AG04449 (cell line): Measurements from ENCODE around the gene MYOD1.

Experiments
- CTCF ChIA-PET: fragments of 350-600 bp; formaldehyde crosslinking; extraction: SDS; loops from one replicate; lab custom pipeline; 2021; ENCODE audit warnings: antibody characterized with exemption; lab: Yijun Ruan, JAX
- POLR2A ChIA-PET: fragments of 400-600, 350-600 bp; formaldehyde crosslinking; extraction: SDS; loops from one replicate; lab custom pipeline; 2020; ENCODE audit warnings: antibody characterized with exemption, inconsistent platforms; lab: Yijun Ruan, JAX
- DNase-seq: peaks from one replicate; pipeline ENCODE4 v3.0.0-alpha.2; 2010; ENCODE audit warnings: low read depth, low spot score
- H3K4me3 ChIP-seq: 2 replicates; pipeline ENCODE4 v1.5.1; 2011; ENCODE audit warnings: low read depth, mild to moderate bottlenecking, control low read depth, low read length
- TF ChIP-seq, protein P1 (sequence below): IDR thresholded peaks from one replicate; pipeline ENCODE4 v1.5.1; 2011; ENCODE audit warnings: mild to moderate bottlenecking, moderate library complexity, low read length, control low read depth, inconsistent platforms; ENCODE audit not compliant: insufficient read depth; ENCODE audit errors: missing control alignments

MYOD1 gene

DNA sequence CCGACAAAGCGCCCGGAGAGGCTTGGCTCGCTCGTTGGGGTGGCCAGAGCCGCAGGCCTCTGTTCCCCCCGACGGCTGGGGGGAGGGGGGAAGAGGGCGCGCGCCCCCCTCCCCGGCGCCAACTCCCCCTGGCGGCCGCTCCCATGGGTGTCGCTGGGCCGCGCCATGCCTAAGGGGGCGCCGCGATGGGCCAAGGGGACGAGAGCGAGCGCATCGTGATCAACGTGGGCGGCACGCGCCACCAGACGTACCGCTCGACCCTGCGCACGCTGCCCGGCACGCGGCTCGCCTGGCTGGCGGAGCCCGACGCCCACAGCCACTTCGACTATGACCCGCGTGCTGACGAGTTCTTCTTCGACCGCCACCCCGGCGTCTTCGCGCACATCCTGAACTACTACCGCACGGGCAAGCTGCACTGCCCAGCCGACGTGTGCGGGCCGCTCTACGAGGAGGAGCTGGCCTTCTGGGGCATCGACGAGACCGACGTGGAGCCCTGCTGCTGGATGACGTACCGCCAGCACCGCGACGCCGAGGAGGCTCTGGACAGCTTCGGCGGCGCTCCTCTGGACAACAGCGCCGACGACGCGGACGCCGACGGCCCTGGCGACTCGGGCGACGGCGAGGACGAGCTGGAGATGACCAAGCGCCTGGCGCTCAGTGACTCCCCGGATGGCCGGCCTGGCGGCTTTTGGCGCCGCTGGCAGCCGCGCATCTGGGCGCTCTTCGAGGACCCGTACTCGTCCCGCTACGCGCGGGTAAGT is 16.6 kb downstream of the MYOD1 start:
- DNase-seq: no peak
- ChIA-PET CTCF (interaction anchor here (10.0 kb wide), 1 partner anchor 240 kb away, joined by 570 read pairs; no protein-coding TSS in a partner anchor), POLR2A (no interaction called here)
- TF ChIP-seq, protein P1, sequence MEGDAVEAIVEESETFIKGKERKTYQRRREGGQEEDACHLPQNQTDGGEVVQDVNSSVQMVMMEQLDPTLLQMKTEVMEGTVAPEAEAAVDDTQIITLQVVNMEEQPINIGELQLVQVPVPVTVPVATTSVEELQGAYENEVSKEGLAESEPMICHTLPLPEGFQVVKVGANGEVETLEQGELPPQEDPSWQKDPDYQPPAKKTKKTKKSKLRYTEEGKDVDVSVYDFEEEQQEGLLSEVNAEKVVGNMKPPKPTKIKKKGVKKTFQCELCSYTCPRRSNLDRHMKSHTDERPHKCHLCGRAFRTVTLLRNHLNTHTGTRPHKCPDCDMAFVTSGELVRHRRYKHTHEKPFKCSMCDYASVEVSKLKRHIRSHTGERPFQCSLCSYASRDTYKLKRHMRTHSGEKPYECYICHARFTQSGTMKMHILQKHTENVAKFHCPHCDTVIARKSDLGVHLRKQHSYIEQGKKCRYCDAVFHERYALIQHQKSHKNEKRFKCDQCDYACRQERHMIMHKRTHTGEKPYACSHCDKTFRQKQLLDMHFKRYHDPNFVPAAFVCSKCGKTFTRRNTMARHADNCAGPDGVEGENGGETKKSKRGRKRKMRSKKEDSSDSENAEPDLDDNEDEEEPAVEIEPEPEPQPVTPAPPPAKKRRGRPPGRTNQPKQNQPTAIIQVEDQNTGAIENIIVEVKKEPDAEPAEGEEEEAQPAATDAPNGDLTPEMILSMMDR: peak; percentile 11
- no peak overlapping the region for H3K4me3 ChIP-seq

DNA sequence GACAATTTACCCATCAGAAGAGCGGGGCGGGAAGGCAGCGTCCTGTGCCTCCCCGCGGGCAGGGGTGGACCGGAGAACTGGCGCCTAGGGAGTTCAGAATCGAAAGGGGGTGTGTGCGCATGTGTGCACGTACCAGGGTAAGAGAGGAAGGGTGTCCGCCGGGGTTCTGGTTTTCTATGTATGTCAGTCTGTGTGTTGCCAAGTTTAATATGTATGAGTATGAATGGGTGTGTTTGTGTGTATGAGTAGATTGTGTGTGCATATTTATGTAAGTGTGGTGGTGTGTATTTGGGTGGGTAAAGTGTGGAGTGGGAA is 17.2 kb downstream of the MYOD1 start:
- TF ChIP-seq, protein P1: no peak
- CTCF ChIA-PET: interaction anchor here (10.0 kb wide), 1 partner anchor 240 kb away, joined by 570 read pairs; no protein-coding TSS in a partner anchor
- H3K4me3 ChIP-seq: no peak overlapping the region
- POLR2A ChIA-PET: no interaction called here
- no peak for DNase-seq

DNA sequence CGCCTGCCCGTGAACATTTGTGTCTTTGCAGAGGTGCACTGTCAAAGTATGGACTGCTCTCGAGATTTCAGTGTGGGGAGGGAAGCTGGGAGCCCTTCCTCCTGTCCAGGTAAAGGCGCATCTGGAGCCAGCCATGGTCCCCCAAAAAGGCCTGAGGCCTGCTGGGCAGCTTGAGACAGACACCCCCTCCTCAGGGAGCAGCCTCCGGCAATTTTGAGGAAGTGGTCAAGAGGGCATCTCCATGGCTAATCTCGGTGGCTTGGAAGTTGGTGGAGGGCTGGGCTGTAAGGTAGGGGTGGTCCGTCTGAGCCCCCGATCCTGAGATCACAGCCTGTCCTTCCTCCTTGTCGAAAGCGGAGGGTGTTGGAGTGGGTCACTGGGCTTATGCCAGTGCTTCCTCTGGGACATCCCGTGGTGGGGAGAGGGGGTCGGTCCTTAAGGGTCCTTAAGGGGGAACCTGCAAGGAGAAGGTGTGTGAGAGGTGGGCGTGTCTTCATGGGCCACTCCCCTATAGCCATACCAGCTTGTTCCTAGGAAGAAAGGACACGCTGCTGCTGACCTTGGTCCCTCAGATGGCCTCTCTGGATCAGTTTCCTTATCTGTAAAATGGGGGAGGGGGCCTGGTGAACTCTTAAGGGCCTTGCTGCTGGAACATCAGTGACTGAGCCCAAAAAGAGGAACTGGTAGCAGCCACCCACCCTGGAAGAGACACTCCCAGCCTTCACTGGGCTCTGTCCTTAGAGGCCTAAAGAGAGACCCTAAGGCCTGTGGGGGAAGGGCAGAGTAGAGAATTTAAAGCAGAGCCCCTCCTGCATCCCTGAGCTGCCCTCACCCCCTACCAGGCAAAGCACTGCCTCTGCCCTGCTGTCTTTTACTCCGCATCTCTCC is 17.8 kb downstream of the MYOD1 start:
- H3K4me3 ChIP-seq: no peak overlapping the region
- ChIA-PET POLR2A (no interaction called here), CTCF (interaction anchor here (10.0 kb wide), 1 partner anchor 239 kb away, joined by 570 read pairs; no protein-coding TSS in a partner anchor)
- no peak for DNase-seq
- TF ChIP-seq, protein P1: no peak

DNA sequence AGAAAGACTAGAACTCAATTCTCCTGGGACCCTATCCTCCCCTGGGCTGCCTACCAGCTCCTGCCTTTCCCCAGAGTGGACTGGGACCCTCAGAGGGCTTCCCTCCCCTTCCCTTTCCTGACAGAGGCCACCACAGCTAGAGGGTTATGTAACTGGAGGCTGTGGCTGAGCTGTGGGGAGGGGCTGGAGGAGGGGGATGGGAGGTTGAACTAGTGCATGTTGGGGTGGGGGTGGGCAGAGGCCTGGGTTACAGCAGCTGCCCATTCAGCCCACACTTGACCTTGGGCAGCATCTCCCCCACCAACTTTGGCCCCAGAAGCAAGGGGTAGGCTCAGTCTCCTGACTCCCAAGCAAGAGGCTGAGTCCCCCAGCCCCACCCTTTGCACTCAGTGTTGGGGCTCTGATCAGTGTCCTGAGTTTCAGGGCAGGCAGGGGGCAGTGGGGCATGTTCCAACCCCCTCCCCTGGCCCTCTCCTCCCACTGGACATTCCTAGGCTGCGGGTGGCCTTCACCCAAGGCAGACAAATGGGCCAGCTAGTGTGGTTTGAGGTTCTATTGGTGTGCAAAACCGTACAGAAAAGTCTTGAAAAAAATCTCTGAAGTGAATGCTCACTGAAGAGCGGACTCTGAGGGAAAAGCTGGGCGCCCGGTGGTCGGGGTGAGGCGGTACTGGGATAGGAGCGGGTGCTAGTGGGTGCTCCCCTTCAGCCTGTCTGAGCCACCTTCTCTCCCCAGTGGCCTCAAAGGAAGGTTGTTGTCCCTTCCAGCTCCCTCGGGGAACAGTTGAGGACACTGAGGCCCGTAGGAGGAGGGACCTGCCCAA is 19.0 kb downstream of the MYOD1 start:
- H3K4me3 ChIP-seq: no peak overlapping the region
- CTCF ChIA-PET: interaction anchor here (1.0 to 10.0 kb wide), 2 partner anchors 9 to 238 kb away, joined by 3 to 570 read pairs; no protein-coding TSS in a partner anchor
- POLR2A ChIA-PET: no interaction called here
- DNase-seq: no peak
- TF ChIP-seq, protein P1: no peak

DNA sequence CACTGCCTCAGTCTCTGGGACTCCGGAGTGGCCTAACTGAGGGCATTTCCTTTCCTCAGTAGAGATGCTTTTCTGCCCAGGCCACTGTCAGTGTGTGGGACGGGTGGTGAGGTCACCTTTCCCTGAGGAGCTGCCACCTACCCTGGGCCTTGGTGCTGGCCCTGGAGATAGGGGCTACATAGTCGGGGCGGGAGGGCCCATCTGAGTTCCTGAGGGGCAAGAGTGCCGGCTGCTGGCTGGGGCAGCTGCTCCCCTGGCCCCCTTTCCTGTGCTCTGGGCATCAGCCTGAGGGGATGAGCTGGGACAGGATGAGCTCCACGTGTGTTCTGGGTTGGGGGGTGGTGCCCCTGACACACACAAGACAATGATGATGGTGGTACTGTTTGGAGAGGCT is 20.6 kb downstream of the MYOD1 start:
- ChIA-PET POLR2A (no interaction called here), CTCF (interaction anchor here (0.6 to 2.1 kb wide), 2 partner anchors 9 to 239 kb away, joined by 4 to 9 read pairs; no protein-coding TSS in a partner anchor)
- no peak for DNase-seq
- H3K4me3 ChIP-seq: no peak overlapping the region
- TF ChIP-seq, protein P1: no peak
